WTC11 (cell line): Measurements from ENCODE around the gene ARHGEF37. TPM values are rescaled to one million over a fixed set of nuclear protein-coding genes. Genes with fewer than 3 reads are reported as not detected.
A peak's percentile ranks its signal among the peaks of the same experiment; 100 is the strongest.

Experiments
- ATAC-seq: fragments of 200-7000 bp; cut with Tn5 transposase; 2 replicates; pipeline ENCODE4 v1.10.0; 2021; ENCODE audit warnings: mild to moderate bottlenecking, moderate library complexity
- CTCF ChIA-PET: fragments of 300-600 bp; sonication (Branson Sonifier 250); formaldehyde crosslinking; loops from one replicate; lab custom pipeline; 2021; ENCODE audit warnings: antibody characterized with exemption; lab: Charles Lee
- POLR2A ChIA-PET: fragments of 350-600 bp; sonication (Branson Sonifier 250); formaldehyde crosslinking; loops from one replicate; lab custom pipeline; 2021; ENCODE audit warnings: antibody characterized with exemption; lab: Charles Lee
- DNase-seq: peaks from one replicate; pipeline ENCODE4 v3.0.0; 2021; ENCODE audit warnings: low spot score
- H3K27ac Mint-ChIP-seq: 2 replicates; pipeline ENCODE4 v1.8.0; 2021; ENCODE audit warnings: mixed read lengths
- H3K27me3 Mint-ChIP-seq: 2 replicates; pipeline ENCODE4 v1.8.0; 2021; ENCODE audit warnings: low read depth, mild to moderate bottlenecking, moderate library complexity, mixed read lengths
- H3K36me3 Mint-ChIP-seq: 2 replicates; pipeline ENCODE4 v1.8.0; 2021; ENCODE audit warnings: mixed read lengths
- H3K4me1 Mint-ChIP-seq: 2 replicates; pipeline ENCODE4 v1.8.0; 2022; ENCODE audit warnings: mixed read lengths
- H3K4me3 Mint-ChIP-seq: 2 replicates; pipeline ENCODE4 v1.8.0; 2021; ENCODE audit warnings: mild to moderate bottlenecking, moderate library complexity, mixed read lengths
- H3K9me3 Mint-ChIP-seq: 2 replicates; pipeline ENCODE4 v1.8.0; 2021; ENCODE audit warnings: mixed read lengths
- ESRRA ChIP-seq: sonication (generic); formaldehyde crosslinking; IDR thresholded peaks from 2 replicates; pipeline ENCODE4 v1.8.1; 2022; ENCODE audit warnings: mild to moderate bottlenecking, missing genetic modification reagents, borderline replicate concordance
- FOXP4 ChIP-seq: sonication (generic); formaldehyde crosslinking; IDR thresholded peaks from 2 replicates; pipeline ENCODE4 v1.8.0; 2022; ENCODE audit warnings: mild to moderate bottlenecking, missing genetic modification reagents
- GRHL2 ChIP-seq: fragments of 250-450 bp; sonication (Bioruptor Pico); IDR thresholded peaks from 2 replicates; pipeline ENCODE4 v1.8.0; 2022; ENCODE audit warnings: mild to moderate bottlenecking, moderate library complexity; ENCODE audit not compliant: insufficient replicate concordance, severe bottlenecking
- GTF2I ChIP-seq: fragments of 250-450 bp; sonication (Bioruptor Pico); conservative IDR thresholded peaks from 2 replicates; pipeline ENCODE4 v1.4.0; 2021; ENCODE audit warnings: mild to moderate bottlenecking
- HMGA2 ChIP-seq: fragments of 250-450 bp; sonication (Bioruptor Pico); IDR thresholded peaks from 2 replicates; pipeline ENCODE4 v1.4.0; 2021; ENCODE audit warnings: mild to moderate bottlenecking, moderate library complexity
- IRF2 ChIP-seq: sonication (generic); formaldehyde crosslinking; IDR thresholded peaks from 2 replicates; pipeline ENCODE4 v1.8.0; 2022; ENCODE audit warnings: low read depth, missing genetic modification reagents, borderline replicate concordance
- MXD4 ChIP-seq: fragments of 250-450 bp; sonication (Bioruptor Pico); IDR thresholded peaks from 2 replicates; pipeline ENCODE4 v1.8.0; 2021; ENCODE audit warnings: mild to moderate bottlenecking, moderate library complexity, borderline replicate concordance
- MYBL2 ChIP-seq: sonication (generic); formaldehyde crosslinking; IDR thresholded peaks from 2 replicates; pipeline ENCODE4 v1.8.1; 2023; ENCODE audit warnings: mild to moderate bottlenecking, moderate library complexity, missing genetic modification reagents
- NR3C1 ChIP-seq: sonication (generic); formaldehyde crosslinking; conservative IDR thresholded peaks from 2 replicates; pipeline ENCODE4 v1.8.1; 2023; ENCODE audit warnings: low read depth, mild to moderate bottlenecking, missing genetic modification reagents
- OVOL2 ChIP-seq: fragments of 250-450 bp; sonication (Bioruptor Pico); IDR thresholded peaks from 2 replicates; pipeline ENCODE4 v1.9.0; 2021; ENCODE audit warnings: mild to moderate bottlenecking, borderline replicate concordance
- RELA ChIP-seq: sonication (generic); formaldehyde crosslinking; IDR thresholded peaks from 2 replicates; pipeline ENCODE4 v1.8.1; 2022; ENCODE audit warnings: missing genetic modification reagents, mild to moderate bottlenecking, borderline replicate concordance
- TP53 ChIP-seq: sonication (generic); formaldehyde crosslinking; IDR thresholded peaks from 2 replicates; pipeline ENCODE4 v1.8.1; 2023; ENCODE audit warnings: mild to moderate bottlenecking, missing genetic modification reagents
- USF1 ChIP-seq: sonication (generic); formaldehyde crosslinking; IDR thresholded peaks from 2 replicates; pipeline ENCODE4 v1.8.0; 2022; ENCODE audit warnings: mild to moderate bottlenecking, missing genetic modification reagents
- ZNF138 ChIP-seq: sonication (generic); formaldehyde crosslinking; conservative IDR thresholded peaks from 2 replicates; pipeline ENCODE4 v1.8.1; 2022; ENCODE audit warnings: mild to moderate bottlenecking, moderate library complexity, missing genetic modification reagents
- ZNF396 ChIP-seq: fragments of 250-450 bp; sonication (Bioruptor Pico); IDR thresholded peaks from 2 replicates; pipeline ENCODE4 v1.8.0; 2021; ENCODE audit warnings: mild to moderate bottlenecking, moderate library complexity, borderline replicate concordance
- ZNF671 ChIP-seq: fragments of 250-450 bp; sonication (Bioruptor Pico); IDR thresholded peaks from 2 replicates; pipeline ENCODE4 v1.8.0; 2021; ENCODE audit warnings: mild to moderate bottlenecking
- total RNA-seq: library from RNA; stranded (reverse); gene quantifications from 3 replicates; pipeline ENCODE4 v1.2.3, GENCODE V29; 2021
- TF ChIP-seq, protein P1 (sequence below): fragments of 250-450 bp; sonication (Bioruptor Pico); IDR thresholded peaks from 2 replicates; pipeline ENCODE4 v1.9.0; 2021; ENCODE audit warnings: moderate library complexity, mild to moderate bottlenecking, inconsistent platforms, borderline replicate concordance
- TF ChIP-seq, protein P2 (sequence below): sonication (generic); formaldehyde crosslinking; IDR thresholded peaks from 2 replicates; pipeline ENCODE4 v1.8.1; 2022; ENCODE audit warnings: missing genetic modification reagents, borderline replicate concordance
- TF ChIP-seq, protein P3 (sequence below): sonication (generic); formaldehyde crosslinking; IDR thresholded peaks from 2 replicates; pipeline ENCODE4 v1.8.1; 2023; ENCODE audit warnings: mild to moderate bottlenecking, missing genetic modification reagents
- TF ChIP-seq, protein P4 (sequence below): fragments of 250-450 bp; sonication (Bioruptor Pico); IDR thresholded peaks from 2 replicates; pipeline ENCODE4 v1.9.0; 2021; ENCODE audit warnings: mild to moderate bottlenecking

The ARHGEF37 gene
- total RNA-seq, 1 experiment from 2014 or later, result 1.1 TPM

DNA sequence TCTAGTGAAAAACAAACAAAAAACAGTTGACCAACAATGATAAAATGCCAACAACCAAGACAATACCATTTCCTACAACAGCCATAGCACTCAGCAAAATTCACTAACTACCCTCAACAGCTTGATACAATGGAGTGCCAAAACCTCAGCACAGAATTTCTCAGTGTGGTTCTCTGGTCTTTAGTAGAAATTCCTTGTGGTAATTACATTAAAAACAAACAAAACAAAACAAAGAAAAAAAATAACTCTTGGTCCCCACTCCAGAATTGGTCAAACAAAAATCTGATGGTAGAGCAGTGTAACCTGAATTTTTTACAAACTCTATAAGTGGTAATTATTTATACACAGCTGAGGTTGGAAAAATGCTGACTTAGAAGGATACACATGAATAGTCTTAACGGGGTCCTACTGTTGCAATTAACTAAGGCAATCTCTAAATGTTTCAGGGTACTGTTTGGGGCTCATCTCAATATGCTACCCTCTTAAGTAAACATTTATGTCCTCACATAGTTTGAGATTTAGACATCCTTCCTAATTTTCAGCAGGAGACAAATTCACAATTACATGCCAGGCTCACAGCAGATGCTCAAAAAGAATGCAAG lies 43.8 kb upstream of the ARHGEF37 start:
- H3K4me3 Mint-ChIP-seq, result no peak overlapping the region
- no peaks in the 10 kb centered on the region for H3K27me3 Mint-ChIP-seq
- CTCF ChIA-PET, result no interaction called here
- peaks cover 45% of the 10 kb centered on the region for H3K4me1 Mint-ChIP-seq
- no peak for TF ChIP-seq ZNF138 (CRISPR knock-in tag)
- TF ChIP-seq NR3C1 (CRISPR knock-in tag), result no peak
- TF ChIP-seq GTF2I, result no peak
- no peaks in the 10 kb centered on the region for H3K9me3 Mint-ChIP-seq
- H3K36me3 Mint-ChIP-seq, result peaks cover 28% of the 10 kb centered on the region
- peak overlapping the region; percentile 55 for H3K27ac Mint-ChIP-seq
- ATAC-seq (no peak), DNase-seq (no peak)
- POLR2A ChIA-PET, result no interaction called here

DNA sequence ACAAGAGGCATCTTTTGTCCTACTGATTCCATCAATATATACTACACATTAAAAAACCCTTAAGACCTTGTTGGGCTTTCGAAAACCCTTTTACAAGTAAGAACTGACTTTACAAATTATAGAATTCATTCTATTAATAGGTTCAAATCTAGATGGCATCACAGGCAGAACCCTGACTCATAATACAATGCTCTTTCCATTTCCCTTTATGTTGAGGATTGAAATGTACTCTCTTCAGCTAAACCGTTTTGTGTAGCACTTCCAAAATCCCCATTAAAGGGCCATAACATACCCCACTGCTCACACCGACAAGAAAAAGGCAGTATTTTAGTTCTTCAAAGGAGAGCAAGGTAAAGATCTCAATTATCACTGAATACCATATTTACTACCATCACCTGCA lies 41.2 kb upstream of the ARHGEF37 start:
- no peak for ATAC-seq
- Mint-ChIP-seq H3K4me1 (peaks cover 40% of the 10 kb centered on the region), H3K36me3 (peaks cover 41% of the 10 kb centered on the region), H3K4me3 (no peak overlapping the region), H3K27ac (no peak overlapping the region), H3K27me3 (no peaks in the 10 kb centered on the region), H3K9me3 (no peaks in the 10 kb centered on the region)
- no peak for DNase-seq
- ChIA-PET POLR2A (no interaction called here), CTCF (no interaction called here)
- TF ChIP-seq, protein P1, sequence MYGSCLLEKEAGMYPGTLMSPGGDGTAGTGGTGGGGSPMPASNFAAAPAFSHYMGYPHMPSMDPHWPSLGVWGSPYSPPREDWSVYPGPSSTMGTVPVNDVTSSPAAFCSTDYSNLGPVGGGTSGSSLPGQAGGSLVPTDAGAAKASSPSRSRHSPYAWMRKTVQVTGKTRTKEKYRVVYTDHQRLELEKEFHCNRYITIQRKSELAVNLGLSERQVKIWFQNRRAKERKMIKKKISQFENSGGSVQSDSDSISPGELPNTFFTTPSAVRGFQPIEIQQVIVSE (CRISPR knock-in tag), result no peak
- TF ChIP-seq, protein P2, sequence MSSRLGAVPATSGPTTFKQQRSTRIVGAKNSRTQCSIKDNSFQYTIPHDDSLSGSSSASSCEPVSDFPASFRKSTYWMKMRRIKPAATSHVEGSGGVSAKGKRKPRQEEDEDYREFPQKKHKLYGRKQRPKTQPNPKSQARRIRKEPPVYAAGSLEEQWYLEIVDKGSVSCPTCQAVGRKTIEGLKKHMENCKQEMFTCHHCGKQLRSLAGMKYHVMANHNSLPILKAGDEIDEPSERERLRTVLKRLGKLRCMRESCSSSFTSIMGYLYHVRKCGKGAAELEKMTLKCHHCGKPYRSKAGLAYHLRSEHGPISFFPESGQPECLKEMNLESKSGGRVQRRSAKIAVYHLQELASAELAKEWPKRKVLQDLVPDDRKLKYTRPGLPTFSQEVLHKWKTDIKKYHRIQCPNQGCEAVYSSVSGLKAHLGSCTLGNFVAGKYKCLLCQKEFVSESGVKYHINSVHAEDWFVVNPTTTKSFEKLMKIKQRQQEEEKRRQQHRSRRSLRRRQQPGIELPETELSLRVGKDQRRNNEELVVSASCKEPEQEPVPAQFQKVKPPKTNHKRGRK (CRISPR knock-in tag), result no peak
- no peak for TF ChIP-seq GRHL2 (CRISPR knock-in tag)

- POLR2A ChIA-PET, result no interaction called here
- H3K27ac Mint-ChIP-seq, result no peak overlapping the region
- no peaks in the 10 kb centered on the region for H3K9me3 Mint-ChIP-seq
- CTCF ChIA-PET, result interaction anchor here (0.6 to 1.3 kb wide), 2 partner anchors 42 to 99 kb away, joined by 4 to 6 read pairs; no protein-coding TSS in a partner anchor
- peaks cover 58% of the 10 kb centered on the region for H3K36me3 Mint-ChIP-seq
- no peak overlapping the region for H3K4me3 Mint-ChIP-seq
- no peaks in the 10 kb centered on the region for H3K27me3 Mint-ChIP-seq
- DNase-seq, result no peak
- H3K4me1 Mint-ChIP-seq, result peaks cover 44% of the 10 kb centered on the region
- ATAC-seq, result no peak
- TF ChIP-seq RELA (CRISPR knock-in tag), result no peak
- no peak for TF ChIP-seq USF1 (CRISPR knock-in tag)
- no peak for TF ChIP-seq HMGA2 (CRISPR knock-in tag)
- no peak for TF ChIP-seq ESRRA
- TF ChIP-seq TP53 (CRISPR knock-in tag), result no peak
- TF ChIP-seq, all 79 proteins: peak for 0
These were observed 39.4 kb upstream of the ARHGEF37 start for GRCh38 chr5:149541893-149542292.

DNA sequence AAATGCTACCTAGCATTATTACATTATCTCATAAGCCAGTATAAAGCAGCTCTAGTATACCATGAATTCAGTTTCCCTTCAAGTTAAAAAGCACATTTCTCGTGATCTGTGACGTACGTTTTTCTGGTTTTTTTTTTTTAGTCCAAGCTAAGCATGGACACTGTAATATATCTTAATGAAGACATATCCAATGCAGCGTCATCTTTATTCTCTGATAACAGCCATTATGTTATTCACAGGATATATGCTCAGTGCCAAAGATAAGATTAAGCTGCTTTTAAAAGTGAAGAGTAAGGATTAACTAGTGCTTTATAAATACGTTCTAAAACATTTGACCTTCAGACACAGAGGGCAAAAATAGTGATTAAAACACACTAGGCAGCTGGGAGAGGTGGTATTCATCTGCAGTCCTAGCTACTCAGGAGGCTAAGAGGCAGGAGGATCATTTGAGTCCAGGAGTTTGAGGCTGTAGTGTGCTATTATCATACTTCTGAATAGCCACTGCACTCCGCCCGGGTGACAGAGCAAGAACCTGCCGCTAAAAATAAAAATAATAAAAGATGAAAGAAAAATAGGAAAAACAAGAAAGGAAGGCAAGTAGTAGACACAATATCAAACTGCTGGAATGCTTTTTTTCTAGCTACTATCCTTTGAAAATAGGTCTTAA lies 37.8 kb upstream of the ARHGEF37 start:
- TF ChIP-seq, protein P3, sequence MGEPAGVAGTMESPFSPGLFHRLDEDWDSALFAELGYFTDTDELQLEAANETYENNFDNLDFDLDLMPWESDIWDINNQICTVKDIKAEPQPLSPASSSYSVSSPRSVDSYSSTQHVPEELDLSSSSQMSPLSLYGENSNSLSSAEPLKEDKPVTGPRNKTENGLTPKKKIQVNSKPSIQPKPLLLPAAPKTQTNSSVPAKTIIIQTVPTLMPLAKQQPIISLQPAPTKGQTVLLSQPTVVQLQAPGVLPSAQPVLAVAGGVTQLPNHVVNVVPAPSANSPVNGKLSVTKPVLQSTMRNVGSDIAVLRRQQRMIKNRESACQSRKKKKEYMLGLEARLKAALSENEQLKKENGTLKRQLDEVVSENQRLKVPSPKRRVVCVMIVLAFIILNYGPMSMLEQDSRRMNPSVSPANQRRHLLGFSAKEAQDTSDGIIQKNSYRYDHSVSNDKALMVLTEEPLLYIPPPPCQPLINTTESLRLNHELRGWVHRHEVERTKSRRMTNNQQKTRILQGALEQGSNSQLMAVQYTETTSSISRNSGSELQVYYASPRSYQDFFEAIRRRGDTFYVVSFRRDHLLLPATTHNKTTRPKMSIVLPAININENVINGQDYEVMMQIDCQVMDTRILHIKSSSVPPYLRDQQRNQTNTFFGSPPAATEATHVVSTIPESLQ, result no peak
- TF ChIP-seq MXD4 (CRISPR knock-in tag), result no peak
- no peak for TF ChIP-seq IRF2 (CRISPR knock-in tag)
- no peak for TF ChIP-seq FOXP4 (CRISPR knock-in tag)
- TF ChIP-seq OVOL2 (CRISPR knock-in tag), result no peak
- no peak for TF ChIP-seq MYBL2
- TF ChIP-seq RELA (CRISPR knock-in tag), result no peak
- TF ChIP-seq, protein P4, sequence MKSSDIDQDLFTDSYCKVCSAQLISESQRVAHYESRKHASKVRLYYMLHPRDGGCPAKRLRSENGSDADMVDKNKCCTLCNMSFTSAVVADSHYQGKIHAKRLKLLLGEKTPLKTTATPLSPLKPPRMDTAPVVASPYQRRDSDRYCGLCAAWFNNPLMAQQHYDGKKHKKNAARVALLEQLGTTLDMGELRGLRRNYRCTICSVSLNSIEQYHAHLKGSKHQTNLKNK (CRISPR knock-in tag), result no peak
- TF ChIP-seq ZNF396 (CRISPR knock-in tag), result no peak
- no peak for TF ChIP-seq ZNF671 (CRISPR knock-in tag)
- peaks cover 61% of the 10 kb centered on the region for H3K36me3 Mint-ChIP-seq
- peak overlapping the region; percentile 15 for H3K27ac Mint-ChIP-seq
- ChIA-PET POLR2A (interaction anchor here (1.5 kb wide), 1 partner anchor 19 kb away, joined by 5 read pairs; no protein-coding TSS in a partner anchor), CTCF (interaction anchor here (1.0 to 1.6 kb wide), 3 partner anchors 20 to 176 kb away, joined by 3 to 4 read pairs (median 3); no protein-coding TSS in a partner anchor)
- peaks cover 43% of the 10 kb centered on the region for H3K4me1 Mint-ChIP-seq
- no peak overlapping the region for H3K4me3 Mint-ChIP-seq
- ATAC-seq (no peak), DNase-seq (no peak)
- no peaks in the 10 kb centered on the region for H3K9me3 Mint-ChIP-seq
- H3K27me3 Mint-ChIP-seq, result no peaks in the 10 kb centered on the region
